Natural killer cell (primary cell): ENCODE data around the gene MED8. TPM values are rescaled to one million over a fixed set of nuclear protein-coding genes. Genes with fewer than 3 reads are reported as not detected.

Source experiments
- ATAC-seq, 3 donors: fragments of 150-1000 bp in 2 of 3; fragments of 200-7000 bp in 1 of 3; cut with Tn5 transposase; 1 replicate in 1 of 3; 2 replicates in 2 of 3; pipeline ENCODE4 v1.10.0; 2021; ENCODE audit warnings: mild to moderate bottlenecking in 2 of 3, moderate library complexity in 2 of 3
- DNase-seq, 2 donors: peaks; one replicate each; pipeline versions ENCODE4 v3.0.0 to v3.0.0-alpha.2; 2013 to 2021; ENCODE audit warnings: mixed read lengths in 1 of 2
- H3K27ac ChIP-seq: one replicate; pipeline ENCODE4 v1.5.1; 2013; ENCODE audit warnings: mild to moderate bottlenecking, low read length
- H3K27me3 ChIP-seq: one replicate; pipeline ENCODE4 v1.6.1; 2013; ENCODE audit warnings: low read length; ENCODE audit not compliant: control insufficient read depth, insufficient read depth
- H3K36me3 ChIP-seq: one replicate; pipeline ENCODE4 v1.6.1; 2013; ENCODE audit warnings: low read length; ENCODE audit not compliant: control insufficient read depth, insufficient read depth
- H3K4me1 ChIP-seq: one replicate; pipeline ENCODE4 v1.6.1; 2013; ENCODE audit warnings: low read length; ENCODE audit not compliant: control insufficient read depth, insufficient read depth
- H3K4me3 ChIP-seq: one replicate; pipeline ENCODE4 v1.5.1; 2013; ENCODE audit warnings: low read length
- H3K9me3 ChIP-seq: one replicate; pipeline ENCODE4 v1.6.1; 2013; ENCODE audit warnings: low read length; ENCODE audit not compliant: control insufficient read depth, insufficient read depth
- H3K27ac Mint-ChIP-seq, 2 donors: one replicate each; pipeline ENCODE4 v1.8.0; 2022; ENCODE audit warnings: mild to moderate bottlenecking in 2 of 2, mixed read lengths in 2 of 2, moderate library complexity in 1 of 2
- H3K27me3 Mint-ChIP-seq, 2 donors: one replicate each; pipeline ENCODE4 v1.8.0; 2022; ENCODE audit warnings: low read depth in 2 of 2, mixed read lengths in 2 of 2
- H3K36me3 Mint-ChIP-seq: one replicate; pipeline ENCODE4 v1.8.0; 2022; ENCODE audit warnings: mixed read lengths
- H3K4me1 Mint-ChIP-seq, 2 donors: one replicate each; pipeline ENCODE4 v1.8.0; 2022; ENCODE audit warnings: mixed read lengths in 2 of 2
- H3K4me3 Mint-ChIP-seq: one replicate; pipeline ENCODE4 v1.8.0; 2022; ENCODE audit warnings: mild to moderate bottlenecking, moderate library complexity, mixed read lengths
- H3K9me3 Mint-ChIP-seq, 2 donors: one replicate each; pipeline ENCODE4 v1.8.0; 2022; ENCODE audit warnings: mixed read lengths in 2 of 2
- CTCF ChIP-seq: fragments of 200-600 bp; IDR thresholded peaks from one replicate; pipeline ENCODE4 v1.8.0; 2022; ENCODE audit warnings: antibody characterized with exemption
- WGBS: methylation state at CpG from one replicate; pipeline ENCODE4 v1.1.7; 2013; ENCODE audit warnings: missing lambda C conversion rate; ENCODE audit not compliant: insufficient coverage; 5-methylcytosine and 5-hydroxymethylcytosine counted together
- intact Hi-C: fragments of 100-400 bp; cut with micrococcal nuclease; formaldehyde crosslinking; loops from one replicate; pipeline ENCODE4 v1.14.2; 2022
- total RNA-seq, 4 donors: library from RNA; stranded (reverse); fragments of 120-200 nt in 1 of 4; gene quantifications; one replicate each; pipeline versions ENCODE4 v1.2.3 to v1.2.4, GENCODE V29; 2013 to 2022

MED8 gene
- total RNA-seq, 3 donors from 2014 or later (not counting 1 experiment from before 2014, with no cell fraction given), result 17.8 to 26.8 (median 22.0) TPM

GRCh38 chr1:43395523-43395922 is 5.9 kb upstream of the MED8 start:
- DNase-seq (no peak), ATAC-seq (no peak)
- Histone ChIP-seq H3K27ac (no peak overlapping the region), H3K4me1 (peaks cover 4% of the 10 kb centered on the region), H3K27me3 (no peaks in the 10 kb centered on the region), H3K36me3 (peaks cover 3% of the 10 kb centered on the region), H3K4me3 (no peak overlapping the region), H3K9me3 (no peaks in the 10 kb centered on the region)
- no peaks in the 10 kb centered on the region for H3K36me3 Mint-ChIP-seq
- 94% methylated on average over 3 of the region's 4 CpGs for WGBS
- peaks cover 16 to 18% of the 10 kb centered on the region in 2 donors for H3K4me1 Mint-ChIP-seq
- no peaks in the 10 kb centered on the region for H3K27me3 Mint-ChIP-seq
- TF ChIP-seq CTCF, result no peak
- no peak overlapping the region for H3K4me3 Mint-ChIP-seq
- no peaks in the 10 kb centered on the region for H3K9me3 Mint-ChIP-seq
- H3K27ac Mint-ChIP-seq, result no peak overlapping the region
- intact Hi-C loops, result no loop called here

- peaks cover 3% of the 10 kb centered on the region for H3K36me3 ChIP-seq
- no peaks in the 10 kb centered on the region for H3K27me3 ChIP-seq
- peak overlapping the region in 1 of 2 donors; percentile 27 for H3K27ac Mint-ChIP-seq
- DNase-seq (no peak), ATAC-seq (no peak)
- intact Hi-C loops, result no loop called here
- no peaks in the 10 kb centered on the region for H3K27me3 Mint-ChIP-seq
- no peak overlapping the region for H3K27ac ChIP-seq
- H3K36me3 Mint-ChIP-seq, result no peaks in the 10 kb centered on the region
- peaks cover 21% of the 10 kb centered on the region for H3K4me1 ChIP-seq
- peaks cover 39 to 41% of the 10 kb centered on the region in 2 donors for H3K4me1 Mint-ChIP-seq
- WGBS, result 66% methylated on average over 3 of the region's 3 CpGs
- no peak for TF ChIP-seq CTCF
- H3K9me3 ChIP-seq, result no peaks in the 10 kb centered on the region
- H3K4me3 Mint-ChIP-seq, result no peak overlapping the region
- H3K9me3 Mint-ChIP-seq, result no peaks in the 10 kb centered on the region
- no peak overlapping the region for H3K4me3 ChIP-seq
Measured at GRCh38 chr1:43392702-43393101, 3.1 kb upstream of the MED8 start.

GRCh38 chr1:43388613-43389012 is 987 bp downstream of the MED8 start:
- peaks cover 21% of the 10 kb centered on the region for H3K4me1 ChIP-seq
- peaks cover 34 to 49% of the 10 kb centered on the region in 2 donors for H3K4me1 Mint-ChIP-seq

More at GRCh38 chr1:43388613-43389012, 987 bp downstream of the MED8 start:
- no peaks in the 10 kb centered on the region for H3K9me3 Mint-ChIP-seq
- no peaks in the 10 kb centered on the region for H3K9me3 ChIP-seq
- no peak for DNase-seq
- intact Hi-C loops, result loop anchor here (1.0 kb wide), 2 partner anchors 17 to 21 kb away; no protein-coding TSS in a partner anchor
- TF ChIP-seq CTCF, result no peak
- H3K27me3 Mint-ChIP-seq, result no peaks in the 10 kb centered on the region
- H3K27me3 ChIP-seq, result no peaks in the 10 kb centered on the region
- no peak overlapping the region for H3K4me3 ChIP-seq
- H3K4me3 Mint-ChIP-seq, result peak overlapping the region; percentile 100
- no peak for ATAC-seq
- peaks cover 38% of the 10 kb centered on the region for H3K36me3 ChIP-seq
- WGBS, result 64% methylated on average over 3 of the region's 3 CpGs
- H3K27ac ChIP-seq, result no peak overlapping the region
- peak overlapping the region; percentile 97 to 100 for H3K27ac Mint-ChIP-seq
- peaks cover 19% of the 10 kb centered on the region for H3K36me3 Mint-ChIP-seq
